Middle frontal gyrus (tissue), 1 donor: Measurements from ENCODE around the gene ALLC.

ENCODE experiments used
- DNase-seq: peaks from one replicate; pipeline ENCODE4 v3.0.0-alpha.2; 2015; ENCODE audit warnings: low spot score; ENCODE audit errors: extremely low spot score

The ALLC gene

DNA sequence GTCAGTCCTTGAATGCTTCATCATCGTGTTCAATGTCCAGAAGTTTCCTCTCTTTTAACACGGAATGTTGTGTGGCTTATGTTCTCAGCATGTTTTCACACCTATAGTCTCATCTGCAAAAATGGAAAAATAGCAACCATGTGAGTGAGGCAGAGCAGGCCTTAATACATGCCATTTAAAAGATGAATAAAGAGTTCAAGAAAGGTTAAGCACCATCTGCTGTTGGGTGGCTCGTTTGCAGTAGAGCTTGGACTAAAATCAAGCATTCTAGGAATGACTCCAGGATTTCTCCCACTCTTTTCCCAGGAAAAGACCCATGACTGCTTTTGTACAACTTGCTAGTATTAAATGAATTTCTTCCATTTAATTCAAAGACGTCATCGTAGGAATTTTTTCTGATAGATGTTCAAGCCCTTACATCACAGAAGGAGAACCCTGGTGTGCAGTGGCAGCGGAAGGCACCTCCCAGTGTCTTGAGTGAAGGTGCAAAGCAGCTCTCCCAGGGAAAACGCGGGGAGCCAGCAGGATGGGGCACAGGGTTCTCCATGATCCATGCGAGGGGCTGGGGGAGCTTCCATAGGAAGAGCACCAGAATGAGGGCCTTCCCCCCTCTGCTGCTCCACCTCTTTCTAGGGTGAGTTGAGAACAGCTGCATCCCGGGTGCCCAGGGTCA is 55.0 kb downstream of the ALLC start:
- peak; percentile 23 for DNase-seq

DNA sequence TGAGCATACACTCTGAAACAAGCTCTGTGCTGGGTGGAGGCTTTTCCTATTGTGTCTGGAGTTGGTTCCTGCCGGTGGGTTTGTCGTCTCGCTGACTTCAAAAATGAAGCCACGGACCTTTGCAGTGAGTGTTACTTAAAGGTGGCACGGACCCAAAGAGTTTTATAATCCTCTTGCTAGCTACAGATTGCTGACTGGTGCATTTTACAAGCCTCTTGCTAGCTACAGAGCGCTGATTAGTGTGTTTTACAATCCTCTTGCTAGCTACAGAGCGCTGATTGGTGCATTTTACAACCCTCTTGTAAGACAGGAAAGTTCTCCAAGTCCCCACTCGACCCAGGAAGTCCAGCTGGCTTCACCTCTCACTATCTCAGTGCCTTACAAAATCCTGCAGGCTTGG is 60.7 kb downstream of the ALLC start:
- DNase-seq, result no peak

DNA sequence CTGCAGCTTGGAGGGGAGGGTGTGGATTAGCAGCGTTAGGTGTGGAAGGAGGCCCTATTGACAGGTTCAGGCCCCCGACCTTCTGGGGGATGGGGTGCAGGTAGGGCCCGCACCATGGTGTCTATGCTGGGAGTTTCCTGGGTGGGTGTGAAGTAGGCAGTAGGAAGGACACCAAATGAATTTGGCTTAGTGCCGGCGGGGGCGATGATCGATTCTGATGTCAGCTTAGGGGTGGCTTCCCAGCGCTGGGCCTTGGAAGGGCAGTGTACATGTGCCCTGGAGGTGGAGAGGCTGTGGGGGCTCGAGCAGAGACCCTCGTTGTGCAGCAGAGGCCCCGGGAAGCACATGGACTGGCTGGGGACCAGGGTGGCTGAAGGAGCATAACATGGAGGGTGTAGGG is 67.0 kb downstream of the ALLC start:
- DNase-seq, result no peak

DNA sequence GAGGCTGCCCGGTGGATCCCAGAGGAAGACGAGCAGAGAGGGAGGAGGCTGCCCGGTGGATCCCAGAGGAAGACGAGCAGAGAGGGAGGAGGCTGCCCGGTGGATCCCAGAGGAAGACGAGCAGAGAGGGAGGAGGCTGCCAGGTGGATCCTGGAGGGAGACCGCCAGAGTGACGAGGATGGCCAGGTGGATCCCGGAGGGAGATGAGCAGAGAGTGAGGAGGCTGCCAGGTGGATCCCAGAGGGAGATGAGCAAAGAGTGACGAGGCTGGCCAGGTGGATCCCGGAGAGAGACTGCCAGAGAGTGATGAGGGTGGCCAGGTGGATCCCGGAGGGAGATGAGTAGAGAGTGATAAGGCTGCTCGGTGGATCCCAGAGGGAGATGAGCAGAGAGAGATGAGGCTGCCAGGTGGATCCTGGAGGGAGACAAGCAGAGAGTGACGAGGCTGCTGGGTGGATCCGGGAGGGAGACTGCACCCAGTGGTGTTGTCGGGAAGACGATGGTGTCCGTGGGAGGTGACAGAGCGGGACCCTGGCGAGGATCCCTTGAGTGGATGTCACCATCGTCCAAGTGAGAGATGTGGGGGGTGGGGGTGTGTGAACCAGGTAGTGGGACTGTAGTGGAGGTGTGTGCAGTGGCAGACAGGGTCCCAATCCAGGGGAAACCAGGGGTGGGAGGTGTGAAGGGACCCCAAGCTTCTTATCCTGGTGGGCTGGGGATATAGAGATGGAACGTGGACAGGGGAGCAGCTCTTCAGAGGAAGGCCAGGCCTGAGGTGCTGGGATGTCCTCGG is 67.7 kb downstream of the ALLC start:
- DNase-seq, result no peak

DNA sequence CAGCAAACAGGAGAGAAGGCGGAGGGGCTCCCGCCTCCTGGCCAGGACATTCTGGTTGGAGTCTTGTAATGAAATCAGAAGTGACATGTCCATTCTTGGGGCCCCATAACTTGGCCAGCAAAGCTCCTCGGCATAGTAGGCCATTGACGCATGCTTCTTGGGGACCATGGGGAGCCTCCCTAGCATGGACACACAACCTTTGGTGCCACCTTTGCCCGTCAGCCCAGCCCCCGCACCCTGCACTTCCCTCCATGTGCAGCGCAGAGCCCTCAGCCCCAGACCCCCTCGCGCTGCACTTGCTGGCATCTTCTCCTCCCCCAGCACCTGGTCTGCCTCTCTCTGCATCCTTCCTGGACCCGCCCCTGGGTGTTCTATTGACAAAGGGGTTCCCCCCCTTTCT is 68.5 kb downstream of the ALLC start:
- DNase-seq, result no peak

DNA sequence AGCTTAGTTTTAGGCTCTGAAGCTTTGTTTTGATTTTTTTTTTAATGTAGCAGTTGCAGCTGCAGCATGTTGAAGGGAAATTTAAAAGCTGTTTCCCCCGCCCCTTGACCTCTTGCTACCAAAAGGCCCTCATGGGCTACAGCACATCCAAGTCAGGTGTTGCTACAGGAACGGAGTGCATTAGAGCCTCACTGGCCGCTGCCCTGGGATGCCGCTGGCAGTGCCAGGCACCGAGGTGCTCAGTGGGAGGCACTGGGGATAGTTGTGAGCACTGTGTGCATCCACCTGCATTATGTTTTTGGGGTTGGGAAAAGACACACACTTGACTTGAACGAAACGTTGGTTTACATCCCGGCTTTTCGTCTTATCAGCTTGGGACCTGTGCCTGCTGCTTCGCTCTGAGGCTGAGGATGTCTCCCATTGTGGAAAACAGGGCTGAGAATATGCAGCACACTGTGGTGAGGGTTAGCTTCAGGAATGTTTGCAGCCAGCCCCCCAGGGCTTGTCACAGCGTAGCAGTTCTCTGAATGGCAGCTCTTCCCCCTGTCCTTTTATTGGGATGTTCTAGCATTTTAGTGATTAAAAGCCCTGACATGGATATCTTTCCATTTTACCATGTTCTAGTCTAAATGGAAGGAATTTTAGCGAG is 69.5 kb downstream of the ALLC start:
- DNase-seq, result no peak

DNA sequence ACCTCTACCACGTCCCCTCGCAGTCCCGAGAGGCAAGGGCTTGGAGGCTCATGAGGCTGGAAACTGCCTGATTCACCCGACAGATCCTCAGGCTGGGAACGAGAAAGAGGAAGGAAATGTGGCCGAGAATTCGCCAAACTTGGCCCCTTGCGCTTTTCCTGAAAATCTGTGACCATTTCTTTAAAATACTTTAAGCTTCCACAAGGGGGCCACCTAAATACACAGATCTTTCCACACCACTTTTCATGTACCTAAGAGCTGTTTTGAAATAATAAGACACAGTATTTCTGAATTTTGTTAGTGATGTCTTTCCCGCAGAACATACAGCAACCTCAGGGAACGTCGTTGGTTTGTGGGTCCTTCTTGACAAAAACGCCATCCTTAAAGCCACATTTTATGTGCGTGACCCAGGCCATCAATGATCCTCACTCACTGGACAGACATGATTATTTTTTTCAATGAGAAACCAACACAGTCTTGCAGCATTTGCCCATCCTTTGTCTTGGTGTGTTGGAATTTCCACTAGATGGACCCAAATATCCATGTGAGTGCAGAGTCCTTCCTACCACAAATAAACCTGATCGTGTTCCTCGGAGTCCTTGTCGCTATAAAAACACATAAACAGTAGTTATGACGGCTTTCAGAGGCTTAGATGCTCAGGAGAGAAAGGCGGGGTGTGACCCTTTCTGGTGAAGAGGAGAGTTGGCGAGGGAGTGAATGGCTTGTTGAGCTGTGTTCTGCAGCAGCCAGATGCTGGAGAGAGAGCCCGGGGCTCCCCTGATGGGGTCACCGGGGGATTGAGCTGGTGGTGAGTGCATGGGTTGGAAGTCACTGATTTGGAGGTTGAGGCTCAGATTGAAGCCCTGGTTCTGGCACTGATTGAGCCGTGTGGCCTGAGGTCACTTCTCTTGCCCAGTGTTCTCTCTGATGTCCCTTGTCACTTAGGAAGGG is 70.4 kb downstream of the ALLC start:
- DNase-seq, result no peak

DNA sequence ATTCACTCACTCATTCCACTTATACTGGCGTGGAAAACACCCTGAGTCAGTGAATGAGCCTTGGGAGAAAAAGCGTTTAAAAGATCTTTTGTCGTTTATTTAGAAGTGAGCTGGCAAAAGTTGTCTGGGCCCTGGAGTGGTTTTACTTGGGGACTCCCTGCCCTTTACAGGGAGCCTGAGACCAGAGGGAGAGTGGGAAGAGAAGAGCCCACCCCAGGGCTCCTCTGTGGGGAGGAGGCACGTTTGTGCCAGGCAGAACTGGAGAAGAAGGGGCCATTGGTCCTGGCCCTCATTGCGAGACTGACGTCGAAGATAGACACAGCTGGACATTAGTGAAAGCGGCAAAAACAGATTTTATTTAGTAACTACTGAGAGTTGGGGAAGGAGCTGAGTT is 71.1 kb downstream of the ALLC start:
- no peak for DNase-seq

DNA sequence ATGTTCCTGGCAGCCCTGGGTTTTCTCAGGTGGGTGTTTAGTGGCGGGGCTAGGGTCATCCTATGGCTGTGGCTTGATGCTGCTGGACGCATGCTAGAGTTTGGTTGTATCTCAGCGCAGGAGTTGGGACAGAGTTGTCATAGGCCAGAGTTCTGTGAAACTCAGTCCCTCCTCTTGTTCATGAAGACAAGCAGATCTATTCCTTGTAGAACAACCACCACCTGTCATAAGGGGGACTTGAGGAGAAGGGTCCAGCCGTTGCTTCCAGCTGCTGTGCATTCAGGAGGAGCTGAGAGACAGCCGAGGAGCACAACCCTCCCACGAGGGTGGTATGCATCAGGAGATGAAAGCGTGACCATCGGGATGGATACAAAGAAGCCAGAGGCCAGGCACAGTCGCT is 71.8 kb downstream of the ALLC start:
- DNase-seq, result no peak

DNA sequence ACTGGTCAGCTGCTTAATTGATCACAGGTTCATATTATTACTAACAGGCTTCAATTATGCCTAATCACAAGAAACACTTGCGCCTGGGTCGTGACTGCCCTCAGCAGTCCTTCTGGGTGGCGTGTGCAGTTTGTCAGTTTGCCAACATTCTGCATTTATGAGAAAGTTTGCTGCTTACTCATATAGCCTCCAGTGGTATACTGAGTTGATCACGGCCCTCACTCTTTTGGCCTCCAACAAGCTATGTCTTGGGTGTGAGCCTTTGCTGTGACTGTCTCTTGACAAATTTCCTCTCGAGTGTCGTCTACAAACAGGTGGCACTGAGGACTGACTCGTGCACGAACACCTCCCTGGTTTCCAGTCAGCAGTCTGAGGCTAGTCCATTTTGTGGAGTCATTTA is 72.6 kb downstream of the ALLC start:
- no peak for DNase-seq

DNA sequence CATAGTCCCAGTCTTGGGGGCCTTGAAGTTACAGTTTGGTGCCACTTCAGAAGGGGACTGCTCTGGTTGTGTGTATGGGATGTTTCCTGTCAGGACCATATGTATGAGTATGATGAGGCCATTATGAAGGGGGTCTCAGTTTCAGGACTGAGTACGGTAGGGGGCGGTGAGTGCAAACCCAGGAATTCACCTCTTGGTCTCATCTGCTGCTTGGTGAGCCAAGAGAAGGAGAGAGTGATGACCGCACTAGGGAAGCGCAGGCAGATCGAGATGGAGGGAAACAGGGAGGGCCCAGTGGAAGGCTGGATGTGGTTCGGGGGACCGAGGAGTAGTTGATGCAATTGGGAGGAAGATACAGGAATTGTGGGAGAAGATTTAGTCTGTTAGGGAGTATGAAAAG is 73.8 kb downstream of the ALLC start:
- DNase-seq, result no peak

DNA sequence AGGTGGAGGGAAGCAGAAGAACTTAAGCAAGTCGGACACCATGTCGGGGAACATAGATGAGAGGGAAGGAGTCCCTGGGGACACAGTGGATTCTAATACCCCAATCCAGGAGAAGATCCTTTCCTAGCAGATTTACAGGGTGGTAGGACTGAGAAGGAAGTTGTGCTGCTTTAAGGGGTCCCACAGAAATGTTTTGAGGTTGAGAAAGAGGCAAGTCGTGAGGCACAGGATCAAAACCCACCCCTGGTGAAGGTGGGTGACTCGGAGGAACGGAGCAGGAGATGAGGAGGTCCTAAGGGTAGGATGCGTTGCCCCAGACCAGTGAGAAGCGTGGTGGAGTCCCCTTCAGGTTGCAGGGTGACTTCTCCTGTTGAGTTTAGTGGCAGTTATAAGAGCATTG is 78.1 kb downstream of the ALLC start:
- DNase-seq, result no peak

DNA sequence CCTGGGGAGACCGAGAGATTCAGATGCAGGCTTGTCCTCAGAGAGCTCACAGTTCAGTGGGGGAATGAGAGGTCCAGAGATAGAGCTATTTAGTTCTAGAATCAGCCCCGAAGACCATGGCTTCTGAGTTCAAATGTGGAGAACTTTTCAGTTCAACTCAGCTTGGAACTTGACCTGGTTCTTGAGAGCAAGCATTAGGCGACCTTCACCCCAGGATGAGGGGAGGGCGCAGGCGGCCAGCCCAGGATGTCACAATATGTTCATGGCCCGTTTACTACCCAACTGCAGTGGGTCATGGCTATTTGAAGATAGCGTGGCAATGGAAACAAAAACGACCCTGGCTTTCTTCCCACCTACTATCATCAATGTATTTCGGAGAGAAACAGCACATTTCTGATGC is 79.1 kb downstream of the ALLC start:
- DNase-seq, result no peak

DNA sequence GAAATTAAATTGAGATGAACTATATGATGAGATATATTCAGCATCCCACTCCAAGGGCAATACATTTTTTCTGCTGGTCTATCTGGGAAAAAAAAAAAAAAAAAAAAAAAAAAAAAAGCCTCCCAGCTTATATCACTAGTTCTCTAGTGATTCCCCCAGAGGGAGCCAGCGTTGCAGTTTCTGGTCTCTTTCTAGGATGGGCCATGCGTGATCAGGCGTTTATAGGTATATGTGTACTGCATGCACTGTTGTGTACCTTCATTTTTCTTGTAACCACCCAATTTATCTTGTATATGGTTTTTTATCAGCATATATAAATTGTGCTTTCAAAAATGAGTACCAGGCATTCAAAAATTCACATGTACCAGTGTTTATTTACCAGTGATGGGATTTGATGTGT is 80.5 kb downstream of the ALLC start:
- no peak for DNase-seq

DNA sequence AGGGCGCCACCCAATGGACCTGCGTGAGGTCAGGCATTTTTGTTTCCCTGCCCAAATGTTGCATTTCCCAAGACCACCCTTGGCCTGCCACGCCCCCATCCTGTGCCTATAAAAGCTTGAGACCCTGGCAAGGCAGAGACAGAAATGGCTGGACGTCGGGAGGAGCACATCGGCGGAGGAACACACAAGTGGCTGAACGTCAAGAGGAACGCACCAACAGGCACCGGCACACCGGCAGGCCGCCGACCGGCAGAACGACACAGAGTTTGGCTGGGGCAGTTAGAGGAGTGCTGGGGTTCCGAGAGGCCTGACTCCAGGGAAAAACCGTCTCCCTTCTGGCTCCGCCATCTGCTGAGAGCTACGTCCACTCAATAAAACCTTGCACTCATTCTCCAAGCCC is 81.3 kb downstream of the ALLC start:
- DNase-seq, result no peak

DNA sequence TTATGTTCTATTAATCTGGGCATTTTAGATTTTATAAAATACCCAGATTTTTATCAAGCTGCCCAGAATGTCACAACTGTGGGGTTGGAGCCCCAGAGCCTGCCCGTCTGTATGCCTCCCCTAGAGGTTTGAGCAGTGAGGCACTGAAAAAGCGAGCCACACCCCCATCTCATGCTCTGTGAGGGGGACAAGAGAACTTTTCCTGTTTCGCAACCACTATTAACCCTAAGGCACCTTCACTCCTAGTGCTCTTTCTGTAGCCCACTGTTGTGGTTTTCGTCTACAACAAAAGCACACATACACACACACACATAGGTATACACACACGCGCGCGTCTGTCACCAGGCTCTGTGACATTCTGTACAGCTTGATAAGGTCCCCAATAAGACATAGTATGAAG is 83.4 kb downstream of the ALLC start:
- DNase-seq, result no peak

DNA sequence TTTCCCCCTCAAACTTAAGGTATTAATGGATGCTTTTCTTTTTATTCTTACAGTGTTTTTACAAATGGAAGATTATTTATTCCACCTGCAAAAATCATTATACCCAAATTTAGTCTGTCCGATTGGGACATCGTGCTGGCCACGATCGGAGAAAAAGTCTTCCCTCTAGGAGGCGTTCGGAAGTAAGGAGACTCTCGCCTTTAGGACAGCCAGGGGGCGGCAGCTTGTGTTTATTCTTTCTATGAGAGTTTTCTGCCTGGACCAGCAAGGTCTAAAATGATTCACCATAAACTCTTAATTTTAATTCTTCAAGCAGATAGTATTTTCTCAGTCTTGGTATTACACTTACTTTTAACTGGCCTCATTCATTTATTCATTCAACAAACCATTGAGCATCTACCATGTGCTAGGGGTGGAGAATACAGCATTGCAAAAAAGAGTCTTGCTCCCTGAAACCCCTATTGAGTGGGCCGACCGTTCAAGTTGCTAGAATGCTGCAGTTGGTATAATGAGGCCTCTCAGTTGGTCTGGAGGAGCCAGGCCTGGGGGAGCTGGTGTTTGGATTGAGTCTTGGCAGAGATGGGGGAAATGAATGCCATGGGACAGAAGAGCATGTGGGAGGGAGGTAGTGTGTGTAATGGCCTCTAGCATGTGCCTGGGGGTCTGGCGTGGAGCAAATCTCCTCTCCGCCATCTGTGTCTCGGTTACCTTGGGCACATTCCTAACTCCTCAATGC is 84.0 kb downstream of the ALLC start:
- DNase-seq, result no peak

DNA sequence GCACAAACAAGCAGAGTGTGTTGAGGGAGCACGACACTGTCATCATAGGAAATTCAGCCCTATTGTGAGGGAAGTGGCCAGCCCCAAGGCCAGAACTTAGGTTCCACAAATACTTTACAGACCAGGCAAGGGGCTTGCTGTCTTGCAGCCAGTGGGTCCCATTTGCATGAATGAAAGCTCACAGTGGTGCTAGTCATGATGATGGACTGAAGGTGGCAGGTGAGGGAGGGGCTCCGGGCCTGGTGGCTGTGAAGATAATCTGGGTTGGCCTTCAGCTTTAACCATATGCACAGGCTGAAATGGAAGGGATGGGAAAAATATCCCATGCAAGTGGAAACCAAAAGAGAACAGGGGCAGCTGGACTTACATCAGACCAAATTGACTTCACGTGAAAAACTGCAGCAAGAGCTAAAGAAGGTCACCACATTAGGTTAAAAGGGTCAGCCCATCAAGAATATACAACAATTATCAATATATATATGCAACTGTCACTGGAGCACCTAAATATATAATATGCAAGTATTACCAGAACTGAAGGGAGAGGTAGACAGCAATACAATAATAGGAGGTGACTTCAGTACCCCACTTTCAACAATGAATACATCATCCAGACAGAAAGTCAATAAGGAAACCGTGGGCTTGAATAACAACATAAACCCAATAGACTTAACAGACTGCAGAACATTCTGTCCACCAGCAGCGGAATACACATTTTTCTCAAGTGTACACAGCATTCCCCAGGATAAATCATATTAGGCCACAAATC is 84.9 kb downstream of the ALLC start:
- no peak for DNase-seq

DNA sequence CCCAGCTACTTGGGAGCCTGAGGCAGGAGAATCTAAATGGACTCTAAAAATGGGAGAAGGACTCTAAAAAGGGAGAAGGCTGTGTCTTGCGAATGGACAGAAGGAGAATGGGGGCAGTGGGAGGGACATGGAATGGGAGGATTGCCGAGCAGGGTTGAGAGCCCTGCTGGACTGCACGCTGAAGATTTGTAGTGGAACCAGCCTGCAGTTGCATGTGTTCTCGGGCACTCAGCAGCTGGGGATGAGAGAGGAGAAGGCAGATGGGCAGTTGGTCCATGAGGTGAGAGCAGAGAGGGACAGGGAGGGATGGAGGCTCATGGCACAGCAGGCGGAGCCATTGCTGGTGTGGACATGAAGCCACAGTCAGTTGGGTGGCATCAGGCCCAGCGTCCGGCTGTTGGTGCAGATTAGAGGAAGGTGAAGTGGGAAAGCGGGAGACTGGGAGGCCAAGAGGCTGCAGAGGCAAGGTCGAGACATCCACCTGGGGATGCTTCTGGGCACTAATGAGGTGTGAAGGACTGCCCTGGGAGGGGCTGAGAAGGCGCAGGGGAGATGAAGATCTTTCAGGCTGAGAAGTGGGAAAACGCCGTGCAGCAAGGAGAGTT is 86.1 kb downstream of the ALLC start:
- no peak for DNase-seq

DNA sequence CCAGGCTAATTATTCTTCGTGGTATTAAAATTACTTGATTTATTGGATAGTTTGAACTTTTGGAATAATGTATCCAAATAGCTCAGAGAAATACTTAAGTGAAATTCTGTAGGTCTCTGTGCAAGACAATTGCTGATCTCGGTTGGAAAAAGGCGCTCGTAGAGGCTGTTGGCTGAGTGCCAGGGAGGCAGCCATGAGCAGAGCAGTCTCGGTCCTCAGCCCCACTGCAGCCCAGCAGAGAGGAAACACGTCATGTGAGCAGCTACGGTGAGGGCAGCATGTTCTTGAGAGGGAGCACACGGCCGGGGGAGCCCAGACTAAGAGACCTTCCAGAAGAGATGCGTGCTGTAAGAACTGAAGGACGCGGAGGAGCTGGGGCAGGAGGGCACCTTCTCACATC is 87.9 kb downstream of the ALLC start:
- no peak for DNase-seq
